Keratinocyte (primary cell): ENCODE results near the gene FAM185A. TPM values are rescaled to one million over a fixed set of nuclear protein-coding genes. Genes with fewer than 3 reads are reported as not detected.

Experiments used
- DNase-seq: peaks from one replicate; pipeline ENCODE4 v3.0.0-alpha.2; 2011; ENCODE audit warnings: low read depth, missing footprints, low spot score
- FAIRE-seq: peaks from 2 replicates; lab custom pipeline; 2011; peaks lifted over from hg19 to GRCh38; lab: Jason Lieb, UNC
- H2AFZ ChIP-seq: 2 replicates; pipeline ENCODE4 v1.6.0; 2012; ENCODE audit warnings: low read length, control low read depth, inconsistent platforms; ENCODE audit not compliant: control insufficient read depth
- H3K27ac ChIP-seq: 2 replicates; pipeline ENCODE4 v1.5.1; 2011; ENCODE audit warnings: low read length; ENCODE audit not compliant: control insufficient read depth, insufficient read depth
- H3K27me3 ChIP-seq: 3 replicates; pipeline ENCODE4 v1.6.0; 2011; ENCODE audit warnings: low read length; ENCODE audit not compliant: control insufficient read depth, insufficient read depth; ENCODE audit errors: extremely low read depth
- H3K36me3 ChIP-seq, 2 experiments: 2 replicates in 1 of 2; 3 replicates in 1 of 2; pipeline ENCODE4 v1.5.1; 2011; ENCODE audit warnings: low read length in 2 of 2, mild to moderate bottlenecking in 1 of 2; ENCODE audit not compliant: control insufficient read depth in 2 of 2, insufficient read depth in 2 of 2; ENCODE audit errors: extremely low read depth in 1 of 2
- H3K4me1 ChIP-seq: 3 replicates; pipeline ENCODE4 v1.5.1; 2011; ENCODE audit warnings: low read length; ENCODE audit not compliant: control insufficient read depth, insufficient read depth; ENCODE audit errors: extremely low read depth
- H3K4me2 ChIP-seq: 3 replicates; pipeline ENCODE4 v1.6.0; 2011; ENCODE audit warnings: low read depth, low read length; ENCODE audit not compliant: control insufficient read depth, insufficient read depth; ENCODE audit errors: extremely low read depth
- H3K4me3 ChIP-seq, 3 experiments: fragments of 200-600 bp in 1 of 3; sonication (generic) in 1 of 3; 2 replicates in 2 of 3; 3 replicates in 1 of 3; pipeline ENCODE4 v1.5.1; 2011 to 2016; ENCODE audit warnings: low read length in 3 of 3, mild to moderate bottlenecking in 3 of 3, control low read depth in 2 of 3, inconsistent platforms in 1 of 3, low read depth in 1 of 3, mixed read lengths in 1 of 3, mixed run types in 1 of 3, moderate library complexity in 1 of 3; ENCODE audit not compliant: control insufficient read depth in 2 of 3, insufficient read depth in 2 of 3; ENCODE audit errors: extremely low read depth in 1 of 3
- H3K79me2 ChIP-seq: 2 replicates; pipeline ENCODE4 v1.6.0; 2012; ENCODE audit warnings: low read length; ENCODE audit not compliant: control insufficient read depth, insufficient read depth
- H3K9ac ChIP-seq: 3 replicates; pipeline ENCODE4 v1.6.0; 2011; ENCODE audit warnings: low read length; ENCODE audit not compliant: control insufficient read depth, insufficient read depth; ENCODE audit errors: extremely low read depth
- H3K9me1 ChIP-seq: 3 replicates; pipeline ENCODE4 v1.6.0; 2011; ENCODE audit warnings: low read length; ENCODE audit not compliant: control insufficient read depth, insufficient read depth; ENCODE audit errors: extremely low read depth
- H3K9me3 ChIP-seq: 2 replicates; pipeline ENCODE4 v1.5.1; 2012; ENCODE audit warnings: low read depth, low read length; ENCODE audit not compliant: control insufficient read depth
- H4K20me1 ChIP-seq: 3 replicates; pipeline ENCODE4 v1.6.0; 2011; ENCODE audit warnings: low read length; ENCODE audit not compliant: control insufficient read depth, insufficient read depth; ENCODE audit errors: extremely low read depth
- CTCF ChIP-seq, 3 experiments: IDR thresholded peaks in 1 of 3; conservative IDR thresholded peaks in 1 of 3; optimal IDR thresholded peaks in 1 of 3; 2 replicates in 2 of 3; 3 replicates in 1 of 3; pipeline versions ENCODE3 to v1.5.1; 2011; ENCODE audit warnings: low read length in 3 of 3, mild to moderate bottlenecking in 3 of 3, moderate library complexity in 2 of 3, control low read depth in 1 of 3, inconsistent platforms in 1 of 3; ENCODE audit not compliant: insufficient read depth in 2 of 3; ENCODE audit errors: extremely low read depth in 1 of 3
- EZH2 ChIP-seq: IDR thresholded peaks from one replicate; pipeline ENCODE4 v1.6.1; 2012; ENCODE audit warnings: inconsistent platforms, mild to moderate bottlenecking, low read length, moderate library complexity
- dilution Hi-C: fragments of 300-500 bp; cut with MboI; formaldehyde crosslinking; loops from one replicate; pipeline ENCODE4 v1.7.0; 2020; ENCODE audit warnings: low sequenced_read_pairs; ENCODE audit not compliant: extremely low pct_ligation_motif_present
- polyA plus RNA-seq, 5 experiments: library from polyadenylated mRNA; depleted of rRNA in 3 of 5; stranded (reverse) in 3 of 5; stranded (forward) in 1 of 5; unstranded in 1 of 5; fragments of >200 nt; gene quantifications; 1 replicate in 1 of 5; 2 replicates in 3 of 5; 3 replicates in 1 of 5; pipeline versions ENCODE4 v1.2.1 to v1.2.3, GENCODE V29; 2011 to 2012; ENCODE audit warnings: missing spikeins in 2 of 5, low read depth in 1 of 5, low replicate concordance in 1 of 5

Gene FAM185A
- polyA plus RNA-seq, 1 donor (not counting 4 experiments of a cell fraction or from before 2014, with no cell fraction given): 7.3 TPM

- Histone ChIP-seq H3K9me3 (no peaks in the 10 kb centered on the region), H3K9ac (no peak overlapping the region), H3K36me3 (no peaks in the 10 kb centered on the region), H3K4me1 (peaks cover 17% of the 10 kb centered on the region), H3K79me2 (no peaks in the 10 kb centered on the region), H3K27ac (peak overlapping the region; percentile 48), H3K4me3 (no peak overlapping the region), H3K4me2 (peak overlapping the region; percentile 61), H4K20me1 (no peaks in the 10 kb centered on the region), H3K27me3 (no peaks in the 10 kb centered on the region), H3K9me1 (no peaks in the 10 kb centered on the region), H2AFZ (no peak overlapping the region)
- dilution Hi-C loops: no loop called here
- FAIRE-seq (peak; percentile 81), DNase-seq (peak; percentile 50)
- TF ChIP-seq CTCF (optimal IDR thresholded peaks at IDR 0.05 in 1 of 3, IDR thresholded peaks at IDR 0.05 in 1 of 3, conservative IDR thresholded peaks at IDR 0.05 in 1 of 3; ENCODE audit: extremely low read depth in 1 of 3, insufficient read depth in 2 of 3, low read length in 3 of 3): no peak
- no peak for TF ChIP-seq EZH2
Observed at GRCh38 chr7:102814025-102814471, 65.2 kb downstream of the FAM185A start.

GRCh38 chr7:102817616-102818573 lies 69.1 kb downstream of the FAM185A start:
- Histone ChIP-seq H3K4me1 (peaks cover 17% of the 10 kb centered on the region), H3K9me1 (no peaks in the 10 kb centered on the region), H3K4me3 (no peak overlapping the region), H3K27me3 (no peaks in the 10 kb centered on the region), H3K36me3 (no peaks in the 10 kb centered on the region), H3K9ac (no peak overlapping the region), H3K9me3 (no peaks in the 10 kb centered on the region), H3K27ac (no peak overlapping the region), H2AFZ (no peak overlapping the region), H4K20me1 (no peaks in the 10 kb centered on the region), H3K79me2 (no peaks in the 10 kb centered on the region), H3K4me2 (no peak overlapping the region)
- TF ChIP-seq EZH2 (no peak), CTCF (optimal IDR thresholded peaks at IDR 0.05 in 1 of 3, IDR thresholded peaks at IDR 0.05 in 1 of 3, conservative IDR thresholded peaks at IDR 0.05 in 1 of 3; ENCODE audit: extremely low read depth in 1 of 3, insufficient read depth in 2 of 3, low read length in 3 of 3) (no peak)
- dilution Hi-C loops: no loop called here
- no peak for DNase-seq
- no peak for FAIRE-seq
